ENCODE measurements around the gene TPGS1. TPM values are rescaled to one million over a fixed set of nuclear protein-coding genes. Genes with fewer than 3 reads are reported as not detected.

The TPGS1 gene
- total and polyA plus RNA-seq, 8 donors, result 1.2 to 65.5 (median 25.0) TPM

DNA sequence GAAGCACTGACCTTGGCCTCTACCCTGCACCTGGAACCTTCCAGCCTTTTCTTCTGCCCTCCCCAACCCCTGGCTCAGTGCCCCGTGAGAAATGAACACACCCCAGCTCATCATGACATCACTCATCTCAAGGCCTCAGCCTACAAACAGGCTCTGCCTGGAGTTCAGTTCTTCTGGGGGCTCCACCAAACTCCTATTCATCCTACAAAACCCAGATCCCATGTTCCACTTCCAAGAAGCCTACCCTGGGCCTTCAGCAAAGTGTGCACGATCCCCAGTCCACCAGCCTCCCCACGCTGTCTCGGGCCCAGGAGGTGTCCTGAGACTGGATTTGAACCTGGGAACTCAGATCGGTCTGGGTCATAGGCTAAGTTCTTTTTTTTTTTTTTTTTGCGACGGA lies 37.5 kb upstream of the TPGS1 start:
- TF ChIP-seq, protein P1, sequence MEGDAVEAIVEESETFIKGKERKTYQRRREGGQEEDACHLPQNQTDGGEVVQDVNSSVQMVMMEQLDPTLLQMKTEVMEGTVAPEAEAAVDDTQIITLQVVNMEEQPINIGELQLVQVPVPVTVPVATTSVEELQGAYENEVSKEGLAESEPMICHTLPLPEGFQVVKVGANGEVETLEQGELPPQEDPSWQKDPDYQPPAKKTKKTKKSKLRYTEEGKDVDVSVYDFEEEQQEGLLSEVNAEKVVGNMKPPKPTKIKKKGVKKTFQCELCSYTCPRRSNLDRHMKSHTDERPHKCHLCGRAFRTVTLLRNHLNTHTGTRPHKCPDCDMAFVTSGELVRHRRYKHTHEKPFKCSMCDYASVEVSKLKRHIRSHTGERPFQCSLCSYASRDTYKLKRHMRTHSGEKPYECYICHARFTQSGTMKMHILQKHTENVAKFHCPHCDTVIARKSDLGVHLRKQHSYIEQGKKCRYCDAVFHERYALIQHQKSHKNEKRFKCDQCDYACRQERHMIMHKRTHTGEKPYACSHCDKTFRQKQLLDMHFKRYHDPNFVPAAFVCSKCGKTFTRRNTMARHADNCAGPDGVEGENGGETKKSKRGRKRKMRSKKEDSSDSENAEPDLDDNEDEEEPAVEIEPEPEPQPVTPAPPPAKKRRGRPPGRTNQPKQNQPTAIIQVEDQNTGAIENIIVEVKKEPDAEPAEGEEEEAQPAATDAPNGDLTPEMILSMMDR (IDR thresholded peaks at IDR 0.05), result no peak
- TF ChIP-seq POLR2A (IDR thresholded peaks at IDR 0.05), result no peak
- TF ChIP-seq EP300 (IDR thresholded peaks at IDR 0.05), result no peak
- TF ChIP-seq POLR2AphosphoS5 (IDR thresholded peaks at IDR 0.05), result no peak
- no peak for DNase-seq
- H3K4me3 ChIP-seq, result no peak overlapping the region
- 84 to 88% (median 86%) methylated on average over 7 of the region's 7 CpGs for WGBS, 5 donors
- peaks cover 0 to 9% (median 3%) of the 10 kb centered on the region in 3 donors for H3K27me3 ChIP-seq
- no peak overlapping the region for H3K27ac ChIP-seq
- intact Hi-C loops (cut with DNase I; ENCODE audit: low total_unique reads), result loop anchor here (10.0 kb wide), 1 partner anchor 75 kb away; no protein-coding TSS in a partner anchor
- H3K4me1 ChIP-seq, result no peaks in the 10 kb centered on the region
- no peaks in the 10 kb centered on the region for H3K9me3 ChIP-seq
- no peaks in the 10 kb centered on the region for H3K36me3 ChIP-seq

DNA sequence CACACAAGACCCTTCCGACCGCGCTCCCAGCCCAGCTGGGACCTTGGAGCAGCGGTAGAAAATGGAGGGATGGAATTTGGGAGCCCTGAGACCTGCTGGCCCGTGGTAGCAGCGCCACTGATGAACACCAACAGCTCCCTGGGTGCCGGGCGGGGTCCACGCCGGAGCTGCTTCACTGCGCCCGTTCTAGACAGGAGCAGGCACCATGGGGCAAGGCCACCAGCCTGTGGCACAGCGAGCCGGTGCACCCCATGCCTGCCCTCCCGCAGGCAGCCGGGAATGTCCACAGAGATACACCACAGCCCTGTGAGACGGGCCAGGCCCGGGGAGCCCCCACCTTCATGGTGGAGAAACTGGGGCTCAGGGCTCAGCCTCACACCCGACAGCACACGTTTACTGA lies 36.6 kb upstream of the TPGS1 start:
- Histone ChIP-seq H3K27ac (no peak overlapping the region), H3K4me3 (no peak overlapping the region), H3K9me3 (no peaks in the 10 kb centered on the region), H3K4me1 (no peaks in the 10 kb centered on the region), H3K36me3 (no peaks in the 10 kb centered on the region), H3K27me3 (peaks cover 0 to 12% (median 3%) of the 10 kb centered on the region in 3 donors)
- intact Hi-C loops (cut with DNase I; ENCODE audit: low total_unique reads), result loop anchor here (10.0 kb wide), 1 partner anchor 76 kb away; no protein-coding TSS in a partner anchor
- TF ChIP-seq POLR2AphosphoS5 (IDR thresholded peaks at IDR 0.05) (no peak), EP300 (IDR thresholded peaks at IDR 0.05) (no peak), POLR2A (IDR thresholded peaks at IDR 0.05) (no peak)
- TF ChIP-seq, protein P1 (IDR thresholded peaks at IDR 0.05), result no peak
- no peak for DNase-seq
- WGBS, 5 donors, result 68 to 83% (median 71%) methylated on average over 16 to 20 of the region's 20 CpGs

DNA sequence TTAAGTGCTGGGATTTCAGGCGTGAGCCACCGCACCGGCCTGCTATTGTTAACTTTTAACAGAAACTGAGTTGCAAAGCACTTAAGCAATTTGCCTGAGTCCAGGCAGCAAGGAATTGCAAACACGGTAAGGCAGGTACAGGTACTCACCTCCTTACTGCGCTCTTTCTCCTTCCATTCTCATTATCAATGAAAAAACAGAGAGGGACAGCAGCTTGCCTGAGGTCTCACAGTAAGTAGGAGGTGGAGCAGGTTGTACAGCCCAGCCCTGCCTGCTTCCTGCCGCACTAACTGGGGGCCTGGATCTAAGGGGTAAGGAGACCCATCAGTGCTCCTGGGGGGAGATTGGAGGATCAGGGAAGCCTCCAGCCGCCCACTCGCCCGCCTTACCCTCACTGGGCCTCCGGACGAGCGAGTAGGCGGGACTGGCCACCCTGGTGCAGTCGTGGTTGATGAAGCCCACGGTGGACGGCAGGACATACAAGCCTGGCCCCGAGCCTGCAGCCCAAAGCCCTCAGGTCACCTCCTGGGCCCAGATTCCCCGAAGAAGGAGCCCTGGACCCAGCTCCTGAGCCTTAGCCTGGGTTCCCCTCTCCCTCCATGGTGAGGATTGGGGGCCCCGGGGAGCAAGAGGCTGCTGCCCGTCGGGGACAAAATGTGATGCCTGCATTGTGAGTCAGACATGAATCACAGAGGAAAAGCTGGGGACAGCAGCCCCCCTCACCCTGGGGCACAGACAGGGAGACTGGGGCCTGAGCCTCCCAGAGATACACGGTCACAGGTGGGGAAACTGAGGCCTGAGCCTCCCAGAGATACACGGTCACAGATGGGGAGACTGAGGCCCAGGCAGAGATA lies 35.1 kb upstream of the TPGS1 start:
- Histone ChIP-seq H3K9me3 (no peaks in the 10 kb centered on the region), H3K36me3 (no peaks in the 10 kb centered on the region), H3K4me3 (no peak overlapping the region), H3K27ac (no peak overlapping the region), H3K4me1 (no peaks in the 10 kb centered on the region), H3K27me3 (peaks cover 0 to 12% (median 3%) of the 10 kb centered on the region in 3 donors)
- TF ChIP-seq POLR2A (IDR thresholded peaks at IDR 0.05), result no peak
- no peak for TF ChIP-seq EP300 (IDR thresholded peaks at IDR 0.05)
- no peak for TF ChIP-seq POLR2AphosphoS5 (IDR thresholded peaks at IDR 0.05)
- TF ChIP-seq, protein P1 (IDR thresholded peaks at IDR 0.05), result no peak
- intact Hi-C loops (cut with DNase I; ENCODE audit: low total_unique reads), result loop anchor here (10.0 kb wide), 1 partner anchor 77 kb away; no protein-coding TSS in a partner anchor
- no peak for DNase-seq
- WGBS, 5 donors, result 68 to 75% (median 71%) methylated on average over 20 to 23 of the region's 23 CpGs

DNA sequence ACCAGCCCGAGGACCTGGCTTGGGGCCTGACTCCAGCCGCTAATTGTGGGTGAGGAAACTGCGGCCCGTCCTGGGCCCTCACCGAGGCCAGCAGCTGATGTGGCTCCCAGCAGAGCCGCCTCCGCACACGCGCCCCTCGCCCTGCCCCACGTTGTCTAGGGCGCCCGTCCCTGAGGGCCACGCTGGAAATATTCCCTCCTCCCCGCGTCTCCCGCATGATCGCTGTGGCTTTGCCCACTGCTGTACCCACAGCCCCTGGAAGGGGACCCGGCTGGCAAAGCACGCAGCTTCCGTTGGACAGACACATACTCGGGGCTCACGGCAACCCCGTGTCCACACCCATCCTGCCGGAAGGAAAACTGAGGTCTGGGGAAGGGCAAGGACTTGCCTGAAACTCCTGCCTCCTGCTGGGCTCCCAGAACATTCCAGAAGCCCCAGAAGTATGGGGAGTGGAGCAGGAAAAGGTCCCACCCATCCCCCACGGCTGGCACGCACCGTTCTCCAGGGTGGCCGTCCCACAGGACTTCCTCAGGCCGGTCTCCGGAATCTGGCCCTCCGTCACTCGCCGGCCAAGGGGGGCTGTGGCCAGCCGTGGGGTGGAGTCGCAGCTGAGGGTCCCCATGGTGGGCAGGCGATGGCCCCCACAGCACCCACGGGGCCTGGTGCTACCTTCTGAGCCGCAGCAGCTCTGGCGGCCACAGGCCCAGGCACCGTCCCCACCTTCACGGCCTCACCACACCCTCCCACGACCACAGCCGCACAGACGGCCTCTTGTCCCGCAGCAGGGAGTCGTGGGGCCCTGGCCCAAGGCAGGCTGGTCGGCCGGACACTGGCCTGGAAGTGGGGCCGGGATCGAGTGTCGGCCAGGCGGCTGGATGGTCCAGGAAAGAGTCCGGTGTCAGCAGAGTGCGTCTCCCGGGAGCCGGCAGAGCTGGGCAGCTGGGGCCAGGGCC lies 32.9 kb upstream of the TPGS1 start:
- DNase-seq, result no peak
- no peak overlapping the region for H3K27ac ChIP-seq
- H3K4me3 ChIP-seq, result no peak overlapping the region
- TF ChIP-seq, protein P1 (IDR thresholded peaks at IDR 0.05), result no peak
- TF ChIP-seq EP300 (IDR thresholded peaks at IDR 0.05), result no peak
- no peak for TF ChIP-seq POLR2A (IDR thresholded peaks at IDR 0.05)
- TF ChIP-seq POLR2AphosphoS5 (IDR thresholded peaks at IDR 0.05), result no peak
- no peaks in the 10 kb centered on the region for H3K36me3 ChIP-seq
- 70 to 89% (median 72%) methylated on average over 26 to 57 of the region's 57 CpGs for WGBS, 5 donors
- H3K9me3 ChIP-seq, result no peaks in the 10 kb centered on the region
- H3K4me1 ChIP-seq, result no peaks in the 10 kb centered on the region
- intact Hi-C loops (cut with DNase I; ENCODE audit: low total_unique reads), result loop anchor here (10.0 kb wide), 1 partner anchor 80 kb away; no protein-coding TSS in a partner anchor
- H3K27me3 ChIP-seq, result peaks cover 0 to 22% (median 3%) of the 10 kb centered on the region in 3 donors
